HepG2 (cell line): Measurements from ENCODE around the gene HOXA1. TPM values are rescaled to one million over a fixed set of nuclear protein-coding genes. Genes with fewer than 3 reads are reported as not detected.

Source experiments
- AGO1 ChIP-seq: fragments of 200-400 bp; formaldehyde crosslinking; IDR thresholded peaks from 2 replicates; pipeline ENCODE4 v1.6.1; 2017; ENCODE audit warnings: mild to moderate bottlenecking, low read depth, low read length, moderate library complexity; ENCODE audit not compliant: poor library complexity, severe bottlenecking
- EP300 ChIP-seq, 3 experiments: sonication (generic) in 1 of 3; formaldehyde crosslinking in 1 of 3; IDR thresholded peaks; 2 replicates each; pipeline versions ENCODE4 v1.5.1 to v1.6.1; 2011 to 2020; ENCODE audit warnings: low read depth in 2 of 3, low read length in 2 of 3, borderline replicate concordance in 1 of 3, improper control_type of control experiment in 1 of 3, mild to moderate bottlenecking in 1 of 3, missing genetic modification reagents in 1 of 3, moderate library complexity in 1 of 3
- KLF6 ChIP-seq: IDR thresholded peaks from 2 replicates; pipeline ENCODE4 v1.8.0; 2016; ENCODE audit warnings: missing biosample characterization, missing genetic modification reagents
- MED1 ChIP-seq: sonication (generic); formaldehyde crosslinking; IDR thresholded peaks from 2 replicates; pipeline ENCODE4 v1.4.0; 2020; ENCODE audit warnings: missing genetic modification reagents
- MTF1 ChIP-seq: sonication (generic); formaldehyde crosslinking; IDR thresholded peaks from 2 replicates; pipeline ENCODE4 v1.5.0; 2020; ENCODE audit warnings: missing genetic modification reagents
- RAD21 ChIP-seq: fragments of 450-650 bp; formaldehyde crosslinking; IDR thresholded peaks from 2 replicates; pipeline ENCODE4 v1.5.0; 2020; ENCODE audit warnings: mild to moderate bottlenecking
- SMAD1 ChIP-seq: sonication (generic); formaldehyde crosslinking; IDR thresholded peaks from 2 replicates; pipeline ENCODE4 v1.4.0; 2020; ENCODE audit warnings: missing genetic modification reagents, low read depth, mild to moderate bottlenecking, borderline replicate concordance
- SOX6 ChIP-seq, 2 experiments: fragments of 450-650 bp in 1 of 2; sonication (generic) in 1 of 2; formaldehyde crosslinking in 1 of 2; IDR thresholded peaks; 2 replicates each; pipeline versions ENCODE4 v1.4.0 to v1.6.1; 2017 to 2020; ENCODE audit warnings: antibody characterized with exemption in 1 of 2, mild to moderate bottlenecking in 1 of 2, missing genetic modification reagents in 1 of 2
- SRSF4 ChIP-seq: fragments of 200-400 bp; formaldehyde crosslinking; IDR thresholded peaks from one replicate; pipeline ENCODE4 v1.6.1; 2018; ENCODE audit warnings: mild to moderate bottlenecking, low read depth, low read length, moderate library complexity; ENCODE audit not compliant: poor library complexity, severe bottlenecking
- ZBTB20 ChIP-seq: sonication (generic); formaldehyde crosslinking; IDR thresholded peaks from 2 replicates; pipeline ENCODE4 v1.8.1; 2023; ENCODE audit warnings: missing genetic modification reagents, low read depth, mild to moderate bottlenecking, borderline replicate concordance
- ZFP36L1 ChIP-seq: sonication (generic); formaldehyde crosslinking; IDR thresholded peaks from 2 replicates; pipeline ENCODE4 v1.8.0; 2022; ENCODE audit warnings: mild to moderate bottlenecking, missing genetic modification reagents, moderate library complexity
- ZNF816 ChIP-seq: sonication (generic); formaldehyde crosslinking; IDR thresholded peaks from 2 replicates; pipeline ENCODE4 v1.8.0; 2022; ENCODE audit warnings: missing genetic modification reagents, mild to moderate bottlenecking, borderline replicate concordance
- ZSCAN25 ChIP-seq: sonication (generic); formaldehyde crosslinking; IDR thresholded peaks from 2 replicates; pipeline ENCODE4 v1.8.0; 2022; ENCODE audit warnings: mild to moderate bottlenecking, missing genetic modification reagents
- polyA plus RNA-seq, 8 experiments: library from polyadenylated mRNA; depleted of rRNA in 3 of 8; stranded (reverse) in 7 of 8; unstranded in 1 of 8; fragments of >200 nt; fragmentation: Illumina TruSeq in 4 of 8; extraction: Trizol in 4 of 8; gene quantifications; 2 replicates each; pipeline versions ENCODE4 v1.2.1 to v1.2.3, GENCODE V29; 2011 to 2016; ENCODE audit warnings: low read depth in 4 of 8, missing spikeins in 1 of 8, mixed read lengths in 1 of 8; ENCODE audit not compliant: insufficient read depth in 1 of 8
- total RNA-seq, 5 experiments: library from RNA; depleted of rRNA; stranded (reverse); fragments of >200 nt; fragmentation: Illumina TruSeq; extraction: Trizol; gene quantifications; 2 replicates each; pipeline ENCODE4 v1.2.3, GENCODE V29; 2016; ENCODE audit warnings: low read depth in 1 of 5
- TF ChIP-seq, protein P1 (sequence below), 2 experiments: fragments of 450-650 bp in 1 of 2; sonication (generic) in 1 of 2; formaldehyde crosslinking; IDR thresholded peaks; 2 replicates each; pipeline versions ENCODE4 v1.5.0 to v1.8.0; 2020 to 2022; ENCODE audit warnings: mild to moderate bottlenecking in 1 of 2, missing genetic modification reagents in 1 of 2
- TF ChIP-seq, protein P2 (sequence below): sonication (generic); formaldehyde crosslinking; IDR thresholded peaks from 2 replicates; pipeline ENCODE4 v1.4.0; 2020; ENCODE audit warnings: mild to moderate bottlenecking, missing genetic modification reagents
- TF ChIP-seq, protein P3 (sequence below): sonication (generic); formaldehyde crosslinking; IDR thresholded peaks from 2 replicates; pipeline ENCODE4 v1.5.0; 2020; ENCODE audit warnings: mild to moderate bottlenecking, missing genetic modification reagents, borderline replicate concordance
- TF ChIP-seq, protein P4 (sequence below): sonication (generic); formaldehyde crosslinking; conservative IDR thresholded peaks from 2 replicates; pipeline ENCODE4 v1.4.0; 2020; ENCODE audit warnings: mild to moderate bottlenecking, missing genetic modification reagents, moderate library complexity

HOXA1 gene
- total and polyA plus RNA-seq, 2 of the 13 experiments (the other 11 are each of a cell fraction or from before 2014, with no cell fraction given), result 0.18 to 0.20 TPM

DNA sequence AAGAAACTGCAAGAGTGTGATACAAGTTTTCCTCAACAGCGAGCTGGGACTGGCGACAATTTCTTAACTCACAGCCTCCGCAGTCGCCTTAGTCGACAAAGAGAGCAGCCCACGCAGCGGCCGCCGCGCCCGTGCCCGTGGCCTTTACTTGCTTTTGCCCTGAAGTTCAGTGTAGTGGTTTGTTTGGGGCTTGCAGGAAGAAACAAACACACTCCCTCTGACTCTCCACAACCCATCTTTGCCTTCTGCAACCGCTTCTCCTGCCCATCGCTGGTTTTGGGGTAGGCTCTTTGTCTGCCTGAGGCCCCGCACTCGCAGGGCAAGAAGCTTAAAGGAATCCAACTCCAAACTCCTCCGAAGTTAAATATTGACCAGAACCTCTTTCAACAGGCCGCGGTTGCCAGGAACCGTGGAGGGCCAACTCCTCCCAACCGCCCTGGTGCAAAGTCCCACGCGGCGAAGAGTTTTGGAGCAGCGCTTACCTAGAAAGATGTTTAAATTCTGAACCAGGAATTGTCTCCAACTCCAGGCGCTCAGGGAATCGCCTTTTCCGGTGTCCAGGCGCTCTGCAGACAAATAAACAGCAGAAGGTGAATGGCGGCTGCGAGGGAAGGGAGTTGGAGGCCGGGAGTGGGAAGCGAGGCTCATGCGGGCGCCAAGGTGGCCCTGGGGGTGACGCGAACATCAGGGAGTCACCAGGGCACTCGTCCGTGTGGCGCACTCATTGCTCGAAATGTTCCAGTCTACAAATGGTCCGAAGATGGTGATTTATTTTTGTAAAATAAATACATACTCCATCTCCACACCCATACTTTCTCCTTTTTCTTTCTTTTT, 26.5 kb upstream of the HOXA1 start (continued):
- TF ChIP-seq SOX6 (IDR thresholded peaks at IDR 0.05) (no peak), SOX6 (CRISPR knock-in tag; IDR thresholded peaks at IDR 0.05) (peak; percentile 85), SRSF4 (no peak), EP300 (IDR thresholded peaks at IDR 0.05; ENCODE audit: low read depth in 2 of 2, low read length in 2 of 2) (peak; percentile 64 to 79; a peak in 3 of 4 replicates), EP300 (CRISPR knock-in tag; IDR thresholded peaks at IDR 0.05; ENCODE audit: borderline replicate concordance) (peak; percentile 41; the same call in 1 of the 2 replicates), ZBTB20 (CRISPR knock-in tag) (peak; percentile 21; the same call in 1 of the 2 replicates), ZNF816 (peak; percentile 18; the same call in 1 of the 2 replicates), ZSCAN25 (peak; percentile 63; the same call in 1 of the 2 replicates), KLF6 (CRISPR knock-in tag) (no peak), RAD21 (CRISPR knock-in tag) (peak; percentile 19; the same call in 1 of the 2 replicates), ZFP36L1 (CRISPR knock-in tag) (peak; percentile 48; the same call in 1 of the 2 replicates), AGO1 (no peak), SMAD1 (CRISPR knock-in tag) (no peak), MED1 (CRISPR knock-in tag) (peak; percentile 68), MTF1 (CRISPR knock-in tag) (no peak; the same call in 1 of the 2 replicates)
- TF ChIP-seq, protein P1, sequence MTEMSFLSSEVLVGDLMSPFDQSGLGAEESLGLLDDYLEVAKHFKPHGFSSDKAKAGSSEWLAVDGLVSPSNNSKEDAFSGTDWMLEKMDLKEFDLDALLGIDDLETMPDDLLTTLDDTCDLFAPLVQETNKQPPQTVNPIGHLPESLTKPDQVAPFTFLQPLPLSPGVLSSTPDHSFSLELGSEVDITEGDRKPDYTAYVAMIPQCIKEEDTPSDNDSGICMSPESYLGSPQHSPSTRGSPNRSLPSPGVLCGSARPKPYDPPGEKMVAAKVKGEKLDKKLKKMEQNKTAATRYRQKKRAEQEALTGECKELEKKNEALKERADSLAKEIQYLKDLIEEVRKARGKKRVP (CRISPR knock-in tag; IDR thresholded peaks at IDR 0.05), result 0 out of 4 replicates have a peak, but pooled peaks of 1 of the 2 experiments have one; percentile 51
- TF ChIP-seq, protein P2, sequence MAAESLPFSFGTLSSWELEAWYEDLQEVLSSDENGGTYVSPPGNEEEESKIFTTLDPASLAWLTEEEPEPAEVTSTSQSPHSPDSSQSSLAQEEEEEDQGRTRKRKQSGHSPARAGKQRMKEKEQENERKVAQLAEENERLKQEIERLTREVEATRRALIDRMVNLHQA (CRISPR knock-in tag), result no peak
- TF ChIP-seq, protein P3, sequence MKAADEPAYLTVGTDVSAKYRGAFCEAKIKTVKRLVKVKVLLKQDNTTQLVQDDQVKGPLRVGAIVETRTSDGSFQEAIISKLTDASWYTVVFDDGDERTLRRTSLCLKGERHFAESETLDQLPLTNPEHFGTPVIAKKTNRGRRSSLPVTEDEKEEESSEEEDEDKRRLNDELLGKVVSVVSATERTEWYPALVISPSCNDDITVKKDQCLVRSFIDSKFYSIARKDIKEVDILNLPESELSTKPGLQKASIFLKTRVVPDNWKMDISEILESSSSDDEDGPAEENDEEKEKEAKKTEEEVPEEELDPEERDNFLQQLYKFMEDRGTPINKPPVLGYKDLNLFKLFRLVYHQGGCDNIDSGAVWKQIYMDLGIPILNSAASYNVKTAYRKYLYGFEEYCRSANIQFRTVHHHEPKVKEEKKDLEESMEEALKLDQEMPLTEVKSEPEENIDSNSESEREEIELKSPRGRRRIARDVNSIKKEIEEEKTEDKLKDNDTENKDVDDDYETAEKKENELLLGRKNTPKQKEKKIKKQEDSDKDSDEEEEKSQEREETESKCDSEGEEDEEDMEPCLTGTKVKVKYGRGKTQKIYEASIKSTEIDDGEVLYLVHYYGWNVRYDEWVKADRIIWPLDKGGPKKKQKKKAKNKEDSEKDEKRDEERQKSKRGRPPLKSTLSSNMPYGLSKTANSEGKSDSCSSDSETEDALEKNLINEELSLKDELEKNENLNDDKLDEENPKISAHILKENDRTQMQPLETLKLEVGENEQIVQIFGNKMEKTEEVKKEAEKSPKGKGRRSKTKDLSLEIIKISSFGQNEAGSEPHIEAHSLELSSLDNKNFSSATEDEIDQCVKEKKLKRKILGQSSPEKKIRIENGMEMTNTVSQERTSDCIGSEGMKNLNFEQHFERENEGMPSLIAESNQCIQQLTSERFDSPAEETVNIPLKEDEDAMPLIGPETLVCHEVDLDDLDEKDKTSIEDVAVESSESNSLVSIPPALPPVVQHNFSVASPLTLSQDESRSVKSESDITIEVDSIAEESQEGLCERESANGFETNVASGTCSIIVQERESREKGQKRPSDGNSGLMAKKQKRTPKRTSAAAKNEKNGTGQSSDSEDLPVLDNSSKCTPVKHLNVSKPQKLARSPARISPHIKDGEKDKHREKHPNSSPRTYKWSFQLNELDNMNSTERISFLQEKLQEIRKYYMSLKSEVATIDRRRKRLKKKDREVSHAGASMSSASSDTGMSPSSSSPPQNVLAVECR, result peak; percentile 68
- TF ChIP-seq, protein P4, sequence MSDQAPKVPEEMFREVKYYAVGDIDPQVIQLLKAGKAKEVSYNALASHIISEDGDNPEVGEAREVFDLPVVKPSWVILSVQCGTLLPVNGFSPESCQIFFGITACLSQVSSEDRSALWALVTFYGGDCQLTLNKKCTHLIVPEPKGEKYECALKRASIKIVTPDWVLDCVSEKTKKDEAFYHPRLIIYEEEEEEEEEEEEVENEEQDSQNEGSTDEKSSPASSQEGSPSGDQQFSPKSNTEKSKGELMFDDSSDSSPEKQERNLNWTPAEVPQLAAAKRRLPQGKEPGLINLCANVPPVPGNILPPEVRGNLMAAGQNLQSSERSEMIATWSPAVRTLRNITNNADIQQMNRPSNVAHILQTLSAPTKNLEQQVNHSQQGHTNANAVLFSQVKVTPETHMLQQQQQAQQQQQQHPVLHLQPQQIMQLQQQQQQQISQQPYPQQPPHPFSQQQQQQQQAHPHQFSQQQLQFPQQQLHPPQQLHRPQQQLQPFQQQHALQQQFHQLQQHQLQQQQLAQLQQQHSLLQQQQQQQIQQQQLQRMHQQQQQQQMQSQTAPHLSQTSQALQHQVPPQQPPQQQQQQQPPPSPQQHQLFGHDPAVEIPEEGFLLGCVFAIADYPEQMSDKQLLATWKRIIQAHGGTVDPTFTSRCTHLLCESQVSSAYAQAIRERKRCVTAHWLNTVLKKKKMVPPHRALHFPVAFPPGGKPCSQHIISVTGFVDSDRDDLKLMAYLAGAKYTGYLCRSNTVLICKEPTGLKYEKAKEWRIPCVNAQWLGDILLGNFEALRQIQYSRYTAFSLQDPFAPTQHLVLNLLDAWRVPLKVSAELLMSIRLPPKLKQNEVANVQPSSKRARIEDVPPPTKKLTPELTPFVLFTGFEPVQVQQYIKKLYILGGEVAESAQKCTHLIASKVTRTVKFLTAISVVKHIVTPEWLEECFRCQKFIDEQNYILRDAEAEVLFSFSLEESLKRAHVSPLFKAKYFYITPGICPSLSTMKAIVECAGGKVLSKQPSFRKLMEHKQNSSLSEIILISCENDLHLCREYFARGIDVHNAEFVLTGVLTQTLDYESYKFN (CRISPR knock-in tag), result peak; percentile 96
